GM12878 (cell line): ENCODE measurements around the gene KIF6. TPM values are rescaled to one million over a fixed set of nuclear protein-coding genes. Genes with fewer than 3 reads are reported as not detected.
A peak's percentile ranks its signal among the peaks of the same experiment; 100 is the strongest.

Source experiments
- ATAC-seq: fragments of 200-7000 bp; cut with Tn5 transposase; 3 replicates; pipeline ENCODE4 v1.9.1; 2020; ENCODE audit warnings: mild to moderate bottlenecking, moderate library complexity
- BruUV-seq: library from RNA; stranded (reverse); fragments of 400-500 nt; replicated peaks from 2 replicates; lab custom pipeline; 2021; lab: Mats Ljungman, UMichigan
- CTCF ChIA-PET: fragments of 300-600 bp; sonication (Branson Sonifier 250); formaldehyde crosslinking; extraction: SDS; loops from one replicate; lab custom pipeline; 2021; ENCODE audit warnings: inconsistent platforms; lab: Yijun Ruan, JAX
- POLR2A ChIA-PET: fragments of 350-600 bp; formaldehyde crosslinking; extraction: SDS; loops from one replicate; lab custom pipeline; 2021; ENCODE audit warnings: inconsistent platforms; lab: Charles Lee
- RAD21 ChIA-PET: fragments of 300-600 bp; sonication (Branson Sonifier 250); formaldehyde crosslinking; loops from one replicate; lab custom pipeline; 2023; ENCODE audit warnings: antibody characterized with exemption; ENCODE audit not compliant: unreplicated experiment; lab: Charles Lee
- SMC1A ChIA-PET: fragments of 300-600 bp; sonication (Branson Sonifier 250); formaldehyde crosslinking; loops from one replicate; lab custom pipeline; 2023; ENCODE audit not compliant: unreplicated experiment, uncharacterized antibody; lab: Charles Lee
- DNase-seq: peaks from one replicate; pipeline ENCODE4 v3.0.0-alpha.2; 2011; ENCODE audit warnings: low read depth, low spot score
- FAIRE-seq: peaks from 3 replicates; lab custom pipeline; 2011; peaks lifted over from hg19 to GRCh38; lab: Jason Lieb, UNC
- H2AFZ ChIP-seq: 2 replicates; pipeline ENCODE4 v1.6.0; 2011; ENCODE audit warnings: low read depth, low read length, control low read depth; ENCODE audit not compliant: control insufficient read depth
- H3K27ac ChIP-seq: 2 replicates; pipeline ENCODE4 v1.5.1; 2011; ENCODE audit warnings: control low read depth; ENCODE audit not compliant: control insufficient read depth, insufficient read depth
- H3K27me3 ChIP-seq, 2 experiments: replicated peaks in 1 of 2; 2 replicates each; pipeline versions ENCODE4 v1.6.0 to v1.6.1; 2011; ENCODE audit warnings: low read length in 1 of 2; ENCODE audit not compliant: control insufficient read depth in 2 of 2, insufficient read depth in 2 of 2
- H3K36me3 ChIP-seq, 2 experiments: 2 replicates each; pipeline ENCODE4 v1.5.1; 2011; ENCODE audit warnings: low read length in 1 of 2; ENCODE audit not compliant: control insufficient read depth in 2 of 2, insufficient read depth in 2 of 2
- H3K4me1 ChIP-seq: 2 replicates; pipeline ENCODE4 v1.6.1; 2011; ENCODE audit warnings: mild to moderate bottlenecking, low read length, moderate library complexity, mixed read lengths; ENCODE audit not compliant: control insufficient read depth, insufficient read depth
- H3K4me2 ChIP-seq: 2 replicates; pipeline ENCODE4 v1.6.0; 2011; ENCODE audit warnings: control low read depth; ENCODE audit not compliant: control insufficient read depth, insufficient read depth
- H3K4me3 ChIP-seq: fragments of 200-600 bp; sonication (generic); 2 replicates; pipeline ENCODE4 v1.5.1; 2016
- H3K79me2 ChIP-seq: 2 replicates; pipeline ENCODE4 v1.6.0; 2011; ENCODE audit warnings: low read length; ENCODE audit not compliant: control insufficient read depth, insufficient read depth
- H3K9ac ChIP-seq: 2 replicates; pipeline ENCODE4 v1.8.0; 2011; ENCODE audit warnings: low read length, control low read depth, mixed read lengths; ENCODE audit not compliant: control insufficient read depth, insufficient read depth
- H3K9me3 ChIP-seq: replicated peaks from 3 replicates; pipeline ENCODE4 v1.5.1; 2011; ENCODE audit warnings: mild to moderate bottlenecking, low read length; ENCODE audit not compliant: control insufficient read depth, insufficient read depth
- H4K20me1 ChIP-seq: 2 replicates; pipeline ENCODE4 v1.6.0; 2011; ENCODE audit not compliant: control insufficient read depth, insufficient read depth
- BMI1 ChIP-seq: fragments of 450-650 bp; IDR thresholded peaks from 2 replicates; pipeline ENCODE4 v1.6.1; 2016; ENCODE audit warnings: mild to moderate bottlenecking, moderate library complexity, borderline replicate concordance
- CEBPB ChIP-seq, 2 experiments: fragments of 150-350 bp in 1 of 2; IDR thresholded peaks; 2 replicates each; pipeline ENCODE4 v1.6.1; 2012 to 2014; ENCODE audit warnings: low read depth in 2 of 2, low read length in 2 of 2, borderline replicate concordance in 1 of 2, inconsistent platforms in 1 of 2
- DPF2 ChIP-seq: fragments of 450-650 bp; IDR thresholded peaks from 2 replicates; pipeline ENCODE4 v1.6.1; 2017; ENCODE audit warnings: mild to moderate bottlenecking
- MTA2 ChIP-seq: fragments of 450-650 bp; IDR thresholded peaks from 2 replicates; pipeline ENCODE4 v1.6.1; 2016; ENCODE audit warnings: low read depth, mild to moderate bottlenecking, moderate library complexity
- SKIL ChIP-seq: fragments of 450-650 bp; IDR thresholded peaks from 2 replicates; pipeline ENCODE4 v1.6.1; 2017; ENCODE audit warnings: mild to moderate bottlenecking, low read depth, inconsistent platforms; ENCODE audit not compliant: poor library complexity, severe bottlenecking
- ZBED1 ChIP-seq: IDR thresholded peaks from 2 replicates; pipeline ENCODE4 v1.6.1; 2016; ENCODE audit warnings: borderline replicate concordance
- ZNF217 ChIP-seq: fragments of 450-650 bp; IDR thresholded peaks from 2 replicates; pipeline ENCODE4 v1.6.1; 2017; ENCODE audit warnings: antibody characterized with exemption, mild to moderate bottlenecking
- ZNF384 ChIP-seq: IDR thresholded peaks from 2 replicates; pipeline ENCODE4 v1.6.1; 2012; ENCODE audit warnings: low read depth, mild to moderate bottlenecking, low read length, improper control_type of control experiment, borderline replicate concordance
- WGBS: methylation state at CpG from one replicate; pipeline ENCODE4 v1.1.6; 2016; ENCODE audit warnings: low lambda C conversion rate; ENCODE audit not compliant: insufficient replicate concordance, insufficient coverage; ENCODE audit errors: missing lambda C conversion rate; 5-methylcytosine and 5-hydroxymethylcytosine counted together
- in situ Hi-C: fragments of 300-500 bp; cut with MboI; formaldehyde crosslinking; loops from 9 replicates; pipeline ENCODE4 v1.14.3; 2018; ENCODE audit warnings: mixed read lengths
- intact Hi-C: fragments of 100-400 bp; cut with micrococcal nuclease; formaldehyde crosslinking; loops from one replicate; pipeline ENCODE4 v1.14.2; 2022; ENCODE audit not compliant: unreplicated experiment
- polyA plus RNA-seq, 11 experiments: library from polyadenylated mRNA; depleted of rRNA in 4 of 11; unstranded in 6 of 11; stranded (reverse) in 5 of 11; fragments of >200 nt; fragmentation: Nextera tagmentation in 4 of 11; fragmentation: Illumina TruSeq in 1 of 11; extraction: Ambion mirVana in 4 of 11; extraction: Trizol in 1 of 11; gene quantifications; 1 replicate in 1 of 11; 2 replicates in 10 of 11; pipeline versions ENCODE4 v1.2.1 to v1.2.3, GENCODE V29; 2011 to 2016; ENCODE audit warnings: inconsistent platforms in 2 of 11, missing spikeins in 2 of 11, low read depth in 1 of 11
- total RNA-seq, 4 experiments: library from RNA; depleted of rRNA in 3 of 4; stranded (reverse); fragments of >200 nt in 3 of 4; fragmentation: Illumina TruSeq in 1 of 4; extraction: Trizol in 1 of 4; gene quantifications; 2 replicates each; pipeline versions ENCODE4 v1.2.1 to v1.2.3, GENCODE V29; 2013 to 2021
- TF ChIP-seq, protein P1 (sequence below): fragments of 450-650 bp; formaldehyde crosslinking; IDR thresholded peaks from 2 replicates; pipeline ENCODE4 v1.4.0; 2022; ENCODE audit warnings: mild to moderate bottlenecking, moderate library complexity
- TF ChIP-seq, protein P2 (sequence below): fragments of 450-650 bp; IDR thresholded peaks from 2 replicates; pipeline ENCODE4 v1.6.1; 2017; ENCODE audit warnings: mild to moderate bottlenecking, moderate library complexity

The KIF6 gene
- total and polyA plus RNA-seq, 10 of the 15 experiments (the other 5 are each of a cell fraction or from before 2014, with no cell fraction given): 0.09 to 1.0 (median 0.28) TPM

- no TSS peak for BruUV-seq
- Histone ChIP-seq H3K36me3 (no peaks in the 10 kb centered on the region), H3K79me2 (no peaks in the 10 kb centered on the region), H2AFZ (no peak overlapping the region), H4K20me1 (no peaks in the 10 kb centered on the region), H3K4me2 (no peak overlapping the region), H3K27me3 (peaks cover 0 to 3% of the 10 kb centered on the region in 2 experiments; a peak in 1 of 4 replicates), H3K4me1 (no peaks in the 10 kb centered on the region; the same call in 1 of the 2 replicates), H3K9me3 (no peaks in the 10 kb centered on the region), H3K27ac (no peak overlapping the region), H3K4me3 (no peak overlapping the region), H3K9ac (no peak overlapping the region)
- ChIA-PET CTCF (interaction anchor here (0.7 to 3.5 kb wide), 10 partner anchors 10 to 478 kb away, joined by 3 to 15 read pairs (median 4); no protein-coding TSS in a partner anchor), SMC1A (interaction anchor here (0.7 to 2.2 kb wide), 13 partner anchors 9 to 476 kb away, joined by 3 to 12 read pairs (median 4); no protein-coding TSS in a partner anchor), RAD21 (interaction anchor here (0.7 to 1.0 kb wide), 3 partner anchors 10 to 220 kb away, joined by 3 read pairs; no protein-coding TSS in a partner anchor), POLR2A (interaction anchor here (0.7 to 1.2 kb wide), 3 partner anchors 141 to 221 kb away, joined by 3 to 6 read pairs (median 3); no protein-coding TSS in a partner anchor)
- intact Hi-C loops: no loop called here
- FAIRE-seq (no peak), ATAC-seq (peak; percentile 91), DNase-seq (no peak)
- in situ Hi-C loops: no loop called here
- WGBS: 23% methylated on average over 12 of the region's 12 CpGs
- TF ChIP-seq, protein P1, sequence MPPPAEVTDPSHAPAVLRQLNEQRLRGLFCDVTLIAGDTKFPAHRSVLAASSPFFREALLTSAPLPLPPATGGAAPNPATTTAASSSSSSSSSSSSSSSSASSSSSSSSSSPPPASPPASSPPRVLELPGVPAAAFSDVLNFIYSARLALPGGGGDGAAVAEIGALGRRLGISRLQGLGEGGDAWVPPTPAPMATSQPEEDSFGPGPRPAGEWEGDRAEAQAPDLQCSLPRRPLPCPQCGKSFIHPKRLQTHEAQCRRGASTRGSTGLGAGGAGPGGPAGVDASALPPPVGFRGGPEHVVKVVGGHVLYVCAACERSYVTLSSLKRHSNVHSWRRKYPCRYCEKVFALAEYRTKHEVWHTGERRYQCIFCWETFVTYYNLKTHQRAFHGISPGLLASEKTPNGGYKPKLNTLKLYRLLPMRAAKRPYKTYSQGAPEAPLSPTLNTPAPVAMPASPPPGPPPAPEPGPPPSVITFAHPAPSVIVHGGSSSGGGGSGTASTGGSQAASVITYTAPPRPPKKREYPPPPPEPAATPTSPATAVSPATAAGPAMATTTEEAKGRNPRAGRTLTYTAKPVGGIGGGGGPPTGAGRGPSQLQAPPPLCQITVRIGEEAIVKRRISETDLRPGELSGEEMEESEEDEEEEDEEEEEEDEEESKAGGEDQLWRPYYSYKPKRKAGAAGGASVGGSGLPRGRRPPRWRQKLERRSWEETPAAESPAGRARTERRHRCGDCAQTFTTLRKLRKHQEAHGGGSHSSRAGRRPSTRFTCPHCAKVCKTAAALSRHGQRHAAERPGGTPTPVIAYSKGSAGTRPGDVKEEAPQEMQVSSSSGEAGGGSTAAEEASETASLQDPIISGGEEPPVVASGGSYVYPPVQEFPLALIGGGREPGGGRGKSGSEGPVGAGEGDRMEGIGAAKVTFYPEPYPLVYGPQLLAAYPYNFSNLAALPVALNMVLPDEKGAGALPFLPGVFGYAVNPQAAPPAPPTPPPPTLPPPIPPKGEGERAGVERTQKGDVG (CRISPR knock-in tag): no peak
- TF ChIP-seq CEBPB (IDR thresholded peaks at IDR 0.05; ENCODE audit: borderline replicate concordance in 1 of 2, low read depth in 2 of 2, low read length in 2 of 2) (no peak), BMI1 (no peak; the same call in 1 of the 2 replicates), ZNF384 (peak; percentile 59; the same call in 1 of the 2 replicates), DPF2 (peak; percentile 51; the same call in 1 of the 2 replicates), SKIL (no peak), ZBED1 (no peak), MTA2 (peak; percentile 50; the same call in 1 of the 2 replicates), ZNF217 (0 out of 2 replicates have a peak, but pooled peaks have one; percentile 45)
- TF ChIP-seq, protein P2, sequence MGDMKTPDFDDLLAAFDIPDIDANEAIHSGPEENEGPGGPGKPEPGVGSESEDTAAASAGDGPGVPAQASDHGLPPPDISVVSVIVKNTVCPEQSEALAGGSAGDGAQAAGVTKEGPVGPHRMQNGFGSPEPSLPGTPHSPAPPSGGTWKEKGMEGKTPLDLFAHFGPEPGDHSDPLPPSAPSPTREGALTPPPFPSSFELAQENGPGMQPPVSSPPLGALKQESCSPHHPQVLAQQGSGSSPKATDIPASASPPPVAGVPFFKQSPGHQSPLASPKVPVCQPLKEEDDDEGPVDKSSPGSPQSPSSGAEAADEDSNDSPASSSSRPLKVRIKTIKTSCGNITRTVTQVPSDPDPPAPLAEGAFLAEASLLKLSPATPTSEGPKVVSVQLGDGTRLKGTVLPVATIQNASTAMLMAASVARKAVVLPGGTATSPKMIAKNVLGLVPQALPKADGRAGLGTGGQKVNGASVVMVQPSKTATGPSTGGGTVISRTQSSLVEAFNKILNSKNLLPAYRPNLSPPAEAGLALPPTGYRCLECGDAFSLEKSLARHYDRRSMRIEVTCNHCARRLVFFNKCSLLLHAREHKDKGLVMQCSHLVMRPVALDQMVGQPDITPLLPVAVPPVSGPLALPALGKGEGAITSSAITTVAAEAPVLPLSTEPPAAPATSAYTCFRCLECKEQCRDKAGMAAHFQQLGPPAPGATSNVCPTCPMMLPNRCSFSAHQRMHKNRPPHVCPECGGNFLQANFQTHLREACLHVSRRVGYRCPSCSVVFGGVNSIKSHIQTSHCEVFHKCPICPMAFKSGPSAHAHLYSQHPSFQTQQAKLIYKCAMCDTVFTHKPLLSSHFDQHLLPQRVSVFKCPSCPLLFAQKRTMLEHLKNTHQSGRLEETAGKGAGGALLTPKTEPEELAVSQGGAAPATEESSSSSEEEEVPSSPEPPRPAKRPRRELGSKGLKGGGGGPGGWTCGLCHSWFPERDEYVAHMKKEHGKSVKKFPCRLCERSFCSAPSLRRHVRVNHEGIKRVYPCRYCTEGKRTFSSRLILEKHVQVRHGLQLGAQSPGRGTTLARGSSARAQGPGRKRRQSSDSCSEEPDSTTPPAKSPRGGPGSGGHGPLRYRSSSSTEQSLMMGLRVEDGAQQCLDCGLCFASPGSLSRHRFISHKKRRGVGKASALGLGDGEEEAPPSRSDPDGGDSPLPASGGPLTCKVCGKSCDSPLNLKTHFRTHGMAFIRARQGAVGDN: peak; percentile 90
These were observed 336.4 kb downstream of the KIF6 start for GRCh38 chr6:39388606-39389483.
